ENCODE measurements around the gene ZNF322. TPM values are rescaled to one million over a fixed set of nuclear protein-coding genes. Genes with fewer than 3 reads are reported as not detected.

The ZNF322 gene
- total RNA-seq, 2 donors from 2014 or later, result 17.8 to 19.9 TPM

DNA sequence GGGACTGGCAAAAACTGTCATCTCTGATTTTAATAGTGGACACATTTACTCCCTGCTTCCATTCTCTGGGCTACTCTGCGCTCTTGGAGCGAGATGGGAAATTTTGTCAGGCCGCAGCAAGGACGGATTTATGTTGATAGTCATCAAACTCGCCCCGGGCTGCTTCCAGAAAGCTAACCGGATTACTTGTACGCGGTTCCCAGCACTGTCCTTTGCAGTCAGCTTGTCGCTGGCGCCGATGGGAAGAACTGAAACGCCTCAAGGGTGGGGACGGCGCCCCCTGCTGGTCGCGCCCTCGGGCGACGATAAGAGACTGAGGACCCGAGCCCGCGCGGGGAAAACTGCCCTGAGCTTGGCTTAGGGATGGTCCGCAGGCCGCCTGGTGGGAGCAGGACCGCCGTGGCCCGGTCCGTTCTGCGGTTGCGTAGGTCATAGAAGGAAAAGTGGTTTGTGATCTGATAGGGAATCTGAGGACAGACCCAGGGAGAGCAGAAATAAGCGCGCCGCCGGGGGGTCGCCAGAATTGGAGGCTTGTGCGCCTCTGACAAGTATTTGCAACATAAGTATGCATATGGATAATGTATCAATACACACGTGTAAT is 63.8 kb downstream of the ZNF322 start:
- ATAC-seq, result peak; percentile 78
- DNase-seq, result peak; percentile 87 to 98
- intact Hi-C loops (cut with DNase I, micrococcal nuclease), result loop anchor here in 1 of 2 donors (5.0 kb wide), 1 partner anchor 253 kb away; no protein-coding TSS in a partner anchor

DNA sequence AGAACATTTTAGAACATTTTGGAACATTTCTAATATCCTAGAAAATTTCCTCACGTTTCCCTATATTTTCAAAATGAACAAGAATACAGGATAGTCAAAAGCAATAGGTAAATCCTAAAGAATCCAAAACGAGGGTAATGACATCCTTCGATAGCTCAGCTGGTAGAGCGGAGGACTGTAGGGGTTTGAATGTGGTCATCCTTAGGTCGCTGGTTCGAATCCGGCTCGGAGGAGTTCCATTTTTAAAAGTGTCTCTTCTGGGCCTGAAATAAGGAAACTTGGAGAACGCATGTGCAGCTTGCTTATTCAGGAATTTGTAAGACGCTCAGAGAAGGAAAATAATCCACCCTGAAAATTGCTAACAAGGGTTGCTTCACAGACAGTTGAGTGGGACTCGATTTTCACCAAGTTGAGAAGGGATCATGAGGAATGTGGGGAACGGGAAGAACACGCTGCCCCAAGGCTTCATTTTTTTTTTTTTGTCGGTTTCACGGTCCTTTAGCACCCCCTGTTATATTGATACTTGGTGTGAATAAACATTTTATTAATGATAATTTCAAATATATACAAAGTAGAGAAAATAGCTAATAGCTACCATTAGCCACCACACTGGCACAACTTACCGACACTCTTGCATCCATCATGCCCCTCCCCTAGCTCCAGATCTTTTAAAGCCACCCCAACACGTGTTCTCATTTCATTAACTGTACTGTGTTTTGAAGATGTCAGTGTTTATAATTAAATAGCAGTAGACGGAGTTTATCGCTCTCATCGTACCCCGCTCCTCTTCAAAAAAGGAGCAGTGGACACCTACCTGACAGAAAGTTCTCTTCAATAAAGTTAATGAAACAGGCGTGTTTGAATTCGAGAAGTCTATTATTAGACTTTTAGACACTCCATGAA is 64.6 kb downstream of the ZNF322 start:
- DNase-seq, result no peak
- intact Hi-C loops (cut with DNase I, micrococcal nuclease), result loop anchor here in 1 of 2 donors (5.0 kb wide), 1 partner anchor 253 kb away; no protein-coding TSS in a partner anchor
- ATAC-seq, result no peak

DNA sequence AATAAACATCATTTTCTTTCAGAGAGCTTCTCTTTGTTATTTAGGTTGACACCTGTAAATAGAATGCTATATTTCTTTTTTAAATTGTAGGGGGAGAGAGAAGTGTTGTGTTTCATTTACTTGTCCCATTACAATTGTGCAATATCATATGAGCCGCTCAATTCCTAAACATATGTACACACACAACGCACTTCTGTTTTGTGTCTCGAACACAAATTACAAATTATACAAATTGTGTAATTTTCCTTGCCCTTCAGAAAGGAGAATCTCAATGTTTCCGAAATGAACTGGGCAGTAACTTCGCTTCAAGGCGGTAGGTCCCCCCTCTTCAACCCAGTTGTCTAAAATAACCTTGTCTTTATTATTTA is 65.4 kb downstream of the ZNF322 start:
- no peak for DNase-seq
- no peak for ATAC-seq
- intact Hi-C loops (cut with DNase I, micrococcal nuclease), result no loop called here

DNA sequence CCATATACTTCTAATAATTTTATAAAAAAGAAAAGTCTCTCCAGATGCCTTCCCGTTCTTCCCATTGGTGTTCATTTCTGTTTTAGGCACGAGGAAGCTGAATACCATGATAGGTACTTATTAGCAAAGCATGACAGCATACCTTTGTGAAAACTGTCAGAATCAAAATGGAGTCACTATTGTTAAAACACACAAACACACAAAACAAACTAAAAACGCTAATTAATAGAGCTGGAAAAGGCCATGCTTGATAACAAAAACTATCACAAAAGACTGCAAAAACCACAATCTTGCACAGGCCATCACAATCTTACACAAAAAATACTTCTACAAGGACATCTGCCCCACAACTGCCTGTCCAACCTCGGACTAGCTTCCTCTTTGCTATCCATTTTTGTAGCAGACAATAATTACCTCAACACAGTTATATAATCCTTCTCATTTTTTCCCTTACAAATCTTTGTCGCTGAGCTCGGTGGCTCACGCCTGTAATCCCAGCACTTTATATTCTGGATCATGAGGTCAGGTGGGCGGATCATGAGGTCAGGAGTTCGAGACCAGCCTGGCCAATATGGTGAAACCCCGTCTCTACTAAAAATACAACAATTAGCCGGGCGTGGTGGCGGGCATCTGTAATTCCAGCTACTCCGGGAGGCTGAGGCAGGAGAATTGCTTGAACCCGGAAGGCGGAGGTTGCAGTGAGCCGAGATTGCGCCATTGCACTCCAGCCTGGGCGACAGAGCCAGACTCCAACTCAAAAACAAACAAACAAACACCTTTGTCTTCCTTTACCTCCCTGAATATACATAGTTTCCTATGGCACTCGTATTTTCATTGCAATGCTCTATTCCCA is 66.0 kb downstream of the ZNF322 start:
- intact Hi-C loops (cut with DNase I, micrococcal nuclease), result no loop called here
- DNase-seq (no peak), ATAC-seq (no peak)

DNA sequence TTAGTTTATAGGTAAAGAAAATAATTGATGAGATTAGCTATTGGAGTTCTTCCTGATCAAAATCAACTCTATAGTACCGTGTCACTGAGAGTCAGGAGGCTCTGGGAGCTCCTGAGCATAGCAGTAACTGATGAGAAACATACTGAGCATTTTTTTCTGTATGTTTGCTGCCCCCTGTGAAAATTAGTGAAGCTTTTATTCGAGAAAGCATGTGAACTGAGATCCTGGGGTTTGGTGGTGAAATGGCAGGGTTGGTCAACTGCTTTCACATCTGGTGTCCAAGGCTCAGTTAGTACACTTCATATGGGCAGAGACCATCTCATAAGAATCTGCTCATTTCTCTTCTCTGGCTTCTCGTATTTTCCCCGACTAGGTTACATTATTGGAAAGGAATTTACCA is 66.9 kb downstream of the ZNF322 start:
- intact Hi-C loops (cut with DNase I, micrococcal nuclease), result no loop called here
- no peak for ATAC-seq
- DNase-seq, result no peak

DNA sequence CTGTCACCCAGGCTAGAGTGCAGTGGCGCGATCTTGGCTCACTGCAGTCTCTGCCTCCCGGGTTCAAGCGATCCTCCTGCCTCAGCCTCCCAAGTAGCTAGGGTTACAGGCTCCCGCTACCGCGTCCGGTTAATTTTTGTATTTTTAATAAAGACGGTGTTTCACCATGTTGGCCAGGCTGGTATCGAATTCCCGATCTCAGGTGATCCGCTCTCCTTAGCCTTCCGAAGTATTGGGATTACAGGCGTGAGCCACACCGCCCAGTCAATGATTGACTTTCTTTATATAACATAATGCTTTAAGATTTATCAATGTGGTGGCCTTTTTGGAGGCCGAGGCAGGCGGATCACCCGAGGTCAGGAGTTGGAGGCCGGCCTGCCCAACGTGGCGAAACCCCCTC is 70.6 kb downstream of the ZNF322 start:
- no peak for DNase-seq
- intact Hi-C loops (cut with DNase I, micrococcal nuclease), result loop anchor here in 1 of 2 donors (5.0 kb wide), 1 partner anchor 242 kb away; no protein-coding TSS in a partner anchor
- ATAC-seq, result no peak

Other genes with a start within 250 kb of the ZNF322 start
- gene BTN3A3, start 219.2 kb downstream of the ZNF322 start, total RNA-seq, result 10 to 100 TPM; 14.9 TPM
- gene BTN2A1, start 201.8 kb downstream of the ZNF322 start, total RNA-seq, result 10 to 100 TPM; 19.8 to 25.7 TPM
- gene BTN1A1, start 159.4 kb downstream of the ZNF322 start, total RNA-seq, result not detected
- gene HMGN4, start 121.4 kb downstream of the ZNF322 start, total RNA-seq, result 10 to 100 TPM; 54.9 to 55.7 TPM
- gene ABT1, start 62.8 kb downstream of the ZNF322 start, total RNA-seq, result 10 to 100 TPM; 12.7 to 15.4 TPM